IPS-NIHi7 (cell line): ENCODE measurements around the gene CXXC5.
A peak's percentile ranks its signal among the peaks of the same experiment; 100 is the strongest.

Experiments
- DNase-seq: peaks from one replicate; pipeline ENCODE4 v3.0.0; 2012; ENCODE audit warnings: mixed read lengths; ENCODE audit errors: extremely low spot score

CXXC5 gene

GRCh38 chr5:139638090-139638735 lies 9.9 kb upstream of the CXXC5 start:
- DNase-seq = peak; percentile 55

GRCh38 chr5:139638736-139639618 lies 9.2 kb upstream of the CXXC5 start:
- no peak for DNase-seq

- no peak for DNase-seq
Measured at GRCh38 chr5:139639619-139640380, 8.3 kb upstream of the CXXC5 start.

- no peak for DNase-seq
Measured at GRCh38 chr5:139640421-139641115, 7.6 kb upstream of the CXXC5 start.

GRCh38 chr5:139641116-139642080 lies 6.8 kb upstream of the CXXC5 start:
- DNase-seq = no peak

- no peak for DNase-seq
Measured at GRCh38 chr5:139642213-139642612, 5.9 kb upstream of the CXXC5 start.

GRCh38 chr5:139642891-139643871 lies 5.0 kb upstream of the CXXC5 start:
- no peak for DNase-seq

GRCh38 chr5:139644001-139644456 lies 4.1 kb upstream of the CXXC5 start:
- no peak for DNase-seq

GRCh38 chr5:139644646-139645429 lies 3.3 kb upstream of the CXXC5 start:
- DNase-seq = no peak

GRCh38 chr5:139645430-139645871 lies 2.7 kb upstream of the CXXC5 start:
- DNase-seq = no peak

GRCh38 chr5:139646111-139646510 lies 2.0 kb upstream of the CXXC5 start:
- DNase-seq = no peak

- DNase-seq = peak; percentile 59
Measured at GRCh38 chr5:139646912-139647505, 1.1 kb upstream of the CXXC5 start.

- no peak for DNase-seq
Measured at GRCh38 chr5:139647506-139648204, 494 bp upstream of the CXXC5 start.

GRCh38 chr5:139649082-139649991 lies 1.2 kb downstream of the CXXC5 start:
- DNase-seq = peak; percentile 67

- DNase-seq = peak; percentile 54
Measured at GRCh38 chr5:139650031-139650688, 2.0 kb downstream of the CXXC5 start.

- no peak for DNase-seq
Measured at GRCh38 chr5:139650689-139651042, 2.5 kb downstream of the CXXC5 start.
